ENCODE data around the gene WNT3.

DNA sequence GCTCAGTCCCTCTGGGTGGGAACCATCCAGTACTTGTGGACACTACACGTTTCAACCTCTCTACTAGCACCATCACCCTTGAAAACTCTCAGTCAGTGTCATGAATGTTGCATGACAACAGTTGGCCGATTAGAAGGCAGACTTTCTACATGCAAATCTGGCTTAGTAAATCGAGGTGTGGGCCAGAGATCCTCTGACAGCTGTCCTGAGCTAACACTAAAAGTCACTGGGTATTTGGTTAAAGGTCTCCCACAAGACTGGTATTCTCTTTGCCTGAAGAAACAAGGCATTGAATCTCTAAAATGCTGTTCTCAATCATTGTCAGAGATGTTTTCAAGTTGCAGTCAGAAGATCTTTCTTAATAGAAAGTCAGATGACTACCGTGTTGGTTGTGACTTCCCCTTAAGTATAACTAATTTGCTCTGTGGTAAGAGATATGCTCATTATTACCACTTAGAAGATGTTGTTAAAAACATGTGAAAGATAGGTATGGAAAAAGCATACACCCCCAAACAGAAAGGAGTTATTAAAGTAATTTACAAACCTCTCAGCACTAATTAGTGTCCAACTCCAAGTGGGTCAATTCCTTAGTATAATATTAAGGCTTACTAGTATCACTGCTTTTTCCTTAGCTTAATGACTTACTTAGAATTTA lies 62.3 kb downstream of the WNT3 start:
- TF ChIP-seq SUZ12 (IDR thresholded peaks at IDR 0.05; ENCODE audit: extremely low read depth, insufficient read depth, insufficient read length) (no peak), ZNF274 (IDR thresholded peaks at IDR 0.05; ENCODE audit: low read depth, low read length) (no peak), YY1 (IDR thresholded peaks at IDR 0.05; ENCODE audit: insufficient read depth, insufficient read length) (no peak)
